Measurements from ENCODE around the gene IL10RB. TPM values are rescaled to one million over a fixed set of nuclear protein-coding genes. Genes with fewer than 3 reads are reported as not detected.

The IL10RB gene
- total RNA-seq, 4 donors from 2014 or later = 16.9 to 31.0 (median 20.6) TPM

- H3K27me3 ChIP-seq = no peaks in the 10 kb centered on the region
- 80% methylated on average over 8 of the region's 8 CpGs for WGBS
- DNase-seq (ENCODE audit: extremely low spot score) = no peak
- H3K4me3 ChIP-seq = peak overlapping the region; percentile 96 to 99 (median 98)
- peaks cover 18 to 35% (median 23%) of the 10 kb centered on the region in 4 donors for H3K4me1 ChIP-seq
- no peaks in the 10 kb centered on the region for H3K9me3 ChIP-seq
- intact Hi-C loops (cut with DNase I) = no loop called here
- peak overlapping the region in 3 of 4 donors; percentile 1 to 99 (median 94) for H3K27ac ChIP-seq (replicated peaks in 1 of 4)
- no peaks in the 10 kb centered on the region for H3K36me3 ChIP-seq
- TF ChIP-seq, protein P1, sequence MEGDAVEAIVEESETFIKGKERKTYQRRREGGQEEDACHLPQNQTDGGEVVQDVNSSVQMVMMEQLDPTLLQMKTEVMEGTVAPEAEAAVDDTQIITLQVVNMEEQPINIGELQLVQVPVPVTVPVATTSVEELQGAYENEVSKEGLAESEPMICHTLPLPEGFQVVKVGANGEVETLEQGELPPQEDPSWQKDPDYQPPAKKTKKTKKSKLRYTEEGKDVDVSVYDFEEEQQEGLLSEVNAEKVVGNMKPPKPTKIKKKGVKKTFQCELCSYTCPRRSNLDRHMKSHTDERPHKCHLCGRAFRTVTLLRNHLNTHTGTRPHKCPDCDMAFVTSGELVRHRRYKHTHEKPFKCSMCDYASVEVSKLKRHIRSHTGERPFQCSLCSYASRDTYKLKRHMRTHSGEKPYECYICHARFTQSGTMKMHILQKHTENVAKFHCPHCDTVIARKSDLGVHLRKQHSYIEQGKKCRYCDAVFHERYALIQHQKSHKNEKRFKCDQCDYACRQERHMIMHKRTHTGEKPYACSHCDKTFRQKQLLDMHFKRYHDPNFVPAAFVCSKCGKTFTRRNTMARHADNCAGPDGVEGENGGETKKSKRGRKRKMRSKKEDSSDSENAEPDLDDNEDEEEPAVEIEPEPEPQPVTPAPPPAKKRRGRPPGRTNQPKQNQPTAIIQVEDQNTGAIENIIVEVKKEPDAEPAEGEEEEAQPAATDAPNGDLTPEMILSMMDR (IDR thresholded peaks at IDR 0.05) = no peak
- TF ChIP-seq POLR2A (IDR thresholded peaks at IDR 0.05; ENCODE audit: low read depth) (no peak), EP300 (IDR thresholded peaks at IDR 0.05) (no peak), POLR2AphosphoS5 (IDR thresholded peaks at IDR 0.05) (no peak)
Measured at GRCh38 chr21:33231526-33231925, 34.6 kb upstream of the IL10RB start.

DNA sequence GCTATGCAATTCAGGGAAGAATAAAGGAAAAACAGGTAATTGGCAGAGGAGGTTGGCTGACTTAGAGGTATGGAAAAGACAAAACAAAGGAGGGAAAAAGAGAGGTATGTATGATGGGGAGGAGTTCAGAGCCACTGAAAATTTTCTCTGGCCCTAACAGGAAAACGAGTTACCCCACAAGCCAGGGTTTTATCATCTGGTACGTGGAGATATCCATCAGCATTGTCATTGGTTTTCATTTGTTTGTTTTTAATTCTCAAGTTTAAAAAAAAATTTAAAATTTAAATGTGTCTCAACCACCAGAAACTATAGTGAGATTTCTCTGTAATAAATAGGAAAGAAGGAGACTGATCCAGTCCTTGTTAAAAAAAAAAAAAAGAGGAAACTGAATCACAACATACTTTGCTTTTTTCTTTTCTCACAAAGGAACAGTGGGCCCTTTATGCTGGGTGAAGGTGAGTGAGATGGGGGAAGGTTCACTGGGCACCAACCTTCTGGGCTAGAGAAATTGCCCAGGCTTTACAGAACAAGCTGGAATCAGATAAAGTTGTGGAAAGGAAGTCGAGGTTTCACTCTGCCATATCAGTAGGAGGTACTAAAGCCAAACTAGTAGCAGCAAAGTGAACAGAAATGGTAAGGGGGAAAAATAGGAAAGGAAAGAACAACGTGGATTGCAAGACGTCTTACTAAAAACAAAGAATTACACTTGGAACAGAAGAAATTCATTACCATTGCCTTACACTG, 33.7 kb upstream of the IL10RB start:
- 69% methylated on average over 5 of the region's 5 CpGs for WGBS
- TF ChIP-seq, protein P1 (IDR thresholded peaks at IDR 0.05) = no peak
- TF ChIP-seq POLR2AphosphoS5 (IDR thresholded peaks at IDR 0.05) = no peak
- TF ChIP-seq EP300 (IDR thresholded peaks at IDR 0.05) = no peak
- no peak for TF ChIP-seq POLR2A (IDR thresholded peaks at IDR 0.05; ENCODE audit: low read depth)
- intact Hi-C loops (cut with DNase I) = no loop called here

DNA sequence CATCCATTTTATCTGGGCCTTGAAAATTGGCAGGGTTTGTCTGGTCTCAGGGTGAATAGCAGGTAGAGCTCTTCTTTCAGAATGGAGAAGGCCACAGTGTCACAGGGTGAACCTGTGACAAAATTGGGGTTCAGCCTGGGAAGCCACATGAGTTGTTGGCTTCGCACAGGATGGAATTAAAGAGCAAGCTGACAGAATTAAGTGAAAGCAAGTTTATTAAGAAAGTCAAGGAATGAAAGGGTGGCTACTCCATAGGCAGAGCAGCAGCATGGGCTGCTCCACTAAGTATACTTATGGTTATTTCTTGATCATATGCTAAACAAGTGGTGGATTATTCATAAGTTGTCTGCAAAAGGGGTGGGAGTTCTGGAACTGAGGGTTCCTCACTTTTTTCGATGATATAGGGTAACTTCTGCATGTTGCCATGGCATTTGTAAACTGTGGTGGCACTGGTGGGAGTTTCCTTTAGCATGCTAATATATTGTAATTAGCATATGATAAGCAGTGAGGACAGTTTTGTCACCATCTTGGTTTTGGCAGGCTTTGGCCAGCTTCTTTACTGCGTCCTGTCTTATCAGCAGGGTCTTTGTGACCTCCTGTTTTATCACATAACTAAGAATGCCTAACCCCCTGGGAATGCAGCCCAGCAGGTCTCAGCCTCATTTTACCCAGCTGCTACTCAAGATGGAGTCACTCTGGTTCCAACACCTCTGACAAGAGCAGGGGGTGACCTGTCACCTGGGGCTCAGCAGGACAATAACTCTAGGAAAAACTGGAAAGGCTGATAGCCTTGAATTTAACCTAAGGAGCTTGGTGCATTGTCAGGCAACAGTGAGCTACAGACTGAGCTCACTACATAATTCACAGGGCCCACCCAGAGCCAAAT, 31.3 kb upstream of the IL10RB start:
- WGBS = 90% methylated on average over 3 of the region's 3 CpGs
- intact Hi-C loops (cut with DNase I) = no loop called here
- TF ChIP-seq POLR2AphosphoS5 (IDR thresholded peaks at IDR 0.05) (no peak), POLR2A (IDR thresholded peaks at IDR 0.05; ENCODE audit: low read depth) (no peak), EP300 (IDR thresholded peaks at IDR 0.05) (no peak)
- TF ChIP-seq, protein P1 (IDR thresholded peaks at IDR 0.05) = no peak
- H3K4me1 ChIP-seq = peaks cover 14 to 32% (median 27%) of the 10 kb centered on the region in 4 donors
- H3K4me3 ChIP-seq = no peak overlapping the region
- H3K36me3 ChIP-seq = peaks cover 0 to 4% (median 0%) of the 10 kb centered on the region in 4 donors
- no peaks in the 10 kb centered on the region for H3K9me3 ChIP-seq
- H3K27ac ChIP-seq (replicated peaks in 1 of 4) = no peak overlapping the region
- DNase-seq (ENCODE audit: extremely low spot score) = no peak
- no peaks in the 10 kb centered on the region for H3K27me3 ChIP-seq

More for the DNA sequence above, 33.7 kb upstream of the IL10RB start:
- H3K4me1 ChIP-seq = peaks cover 18 to 39% (median 26%) of the 10 kb centered on the region in 4 donors
- H3K36me3 ChIP-seq = peaks cover 0 to 4% (median 0%) of the 10 kb centered on the region in 4 donors
- no peak overlapping the region for H3K4me3 ChIP-seq
- no peaks in the 10 kb centered on the region for H3K27me3 ChIP-seq
- no peak for DNase-seq (ENCODE audit: extremely low spot score)
- peak overlapping the region in 2 of 4 donors; percentile 5 to 33 for H3K27ac ChIP-seq (replicated peaks in 1 of 4)
- no peaks in the 10 kb centered on the region for H3K9me3 ChIP-seq

GRCh38 chr21:33236013-33236686, 30.0 kb upstream of the IL10RB start:
- no peak for DNase-seq (ENCODE audit: extremely low spot score)
- H3K27ac ChIP-seq (replicated peaks in 1 of 4) = no peak overlapping the region
- H3K27me3 ChIP-seq = no peaks in the 10 kb centered on the region
- 100% methylated on average over 5 of the region's 6 CpGs for WGBS
- peaks cover 12 to 30% (median 26%) of the 10 kb centered on the region in 4 donors for H3K4me1 ChIP-seq
- no peaks in the 10 kb centered on the region for H3K9me3 ChIP-seq
- peaks cover 0 to 4% (median 0%) of the 10 kb centered on the region in 4 donors for H3K36me3 ChIP-seq
- intact Hi-C loops (cut with DNase I) = no loop called here
- H3K4me3 ChIP-seq = no peak overlapping the region
- no peak for TF ChIP-seq POLR2A (IDR thresholded peaks at IDR 0.05; ENCODE audit: low read depth)
- TF ChIP-seq, protein P1 (IDR thresholded peaks at IDR 0.05) = no peak
- no peak for TF ChIP-seq POLR2AphosphoS5 (IDR thresholded peaks at IDR 0.05)

Measured in esophagus muscularis mucosa (tissue), 4 donors.